Smooth muscle cell of the brain vasculature (primary cell): Measurements from ENCODE around the gene ARHGEF12.

Source experiments
- DNase-seq: peaks from one replicate; pipeline ENCODE4 v3.0.0-alpha.2; 2012; ENCODE audit warnings: low read depth, low spot score

ARHGEF12 gene

DNA sequence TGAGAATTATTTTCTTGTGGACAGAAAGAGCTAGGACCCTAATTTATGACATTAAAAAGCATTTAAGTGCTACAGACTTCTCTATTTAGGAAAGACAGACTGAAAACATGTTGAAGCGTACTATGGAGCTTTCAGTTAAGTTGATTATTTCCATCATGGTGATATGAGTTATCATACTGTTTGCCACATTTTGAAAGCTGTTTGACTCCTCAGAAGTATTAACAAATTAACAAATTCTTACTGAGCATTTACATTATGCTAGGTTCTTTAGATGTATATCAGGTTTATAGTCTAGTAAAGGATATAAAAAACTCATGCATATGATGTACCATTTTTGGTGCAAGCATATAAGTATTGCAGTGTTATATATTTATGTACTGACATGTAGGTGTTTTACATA, 50.1 kb downstream of the ARHGEF12 start:
- no peak for DNase-seq

- DNase-seq, result no peak
These were observed 50.7 kb downstream of the ARHGEF12 start for GRCh38 chr11:120386774-120387371.

DNA sequence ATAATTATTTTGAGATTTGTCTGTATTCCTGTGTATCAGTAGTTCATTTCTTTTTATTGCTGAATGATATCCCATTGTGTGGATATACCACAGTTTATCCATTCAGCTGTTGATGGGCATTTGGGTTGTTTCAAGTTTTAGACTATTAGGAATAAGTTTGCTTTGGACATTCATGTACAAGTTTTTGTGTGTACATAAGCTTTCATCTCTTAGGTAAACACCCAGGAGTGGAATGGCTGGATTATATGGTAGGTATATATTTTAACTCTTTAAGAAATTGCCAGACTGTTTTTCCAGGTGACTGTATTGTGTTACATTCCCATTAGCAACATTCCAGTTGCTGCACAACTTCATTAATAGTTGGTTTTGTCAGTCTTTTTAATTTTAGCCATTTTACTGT, 52.0 kb downstream of the ARHGEF12 start:
- DNase-seq, result no peak

GRCh38 chr11:120389693-120390584, 53.7 kb downstream of the ARHGEF12 start:
- DNase-seq, result no peak

GRCh38 chr11:120390585-120390922, 54.3 kb downstream of the ARHGEF12 start:
- DNase-seq, result no peak

- DNase-seq, result no peak
These were observed 55.1 kb downstream of the ARHGEF12 start for GRCh38 chr11:120391292-120391691.

- DNase-seq, result no peak
These were observed 55.6 kb downstream of the ARHGEF12 start for GRCh38 chr11:120391854-120392253.

DNA sequence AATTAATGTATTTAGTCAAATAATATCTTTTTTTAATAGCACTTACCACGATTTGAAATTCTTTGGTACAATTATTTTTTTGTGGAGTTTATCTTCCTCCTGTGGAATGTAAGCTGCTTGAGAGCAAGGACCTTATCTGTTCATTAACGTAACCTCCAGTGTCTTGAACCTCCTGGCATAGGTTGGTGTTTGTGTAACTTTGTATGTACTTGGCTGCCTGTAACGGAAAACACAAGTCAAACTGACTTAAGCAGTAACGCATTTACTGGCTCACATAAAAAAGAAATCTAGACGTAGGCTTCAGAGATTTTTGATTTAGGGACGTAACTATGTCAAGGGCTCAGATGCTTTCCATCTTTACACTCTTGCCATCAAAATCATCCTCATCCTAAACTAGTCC, 56.1 kb downstream of the ARHGEF12 start:
- no peak for DNase-seq

- DNase-seq, result no peak
These were observed 56.6 kb downstream of the ARHGEF12 start for GRCh38 chr11:120392793-120393192.

DNA sequence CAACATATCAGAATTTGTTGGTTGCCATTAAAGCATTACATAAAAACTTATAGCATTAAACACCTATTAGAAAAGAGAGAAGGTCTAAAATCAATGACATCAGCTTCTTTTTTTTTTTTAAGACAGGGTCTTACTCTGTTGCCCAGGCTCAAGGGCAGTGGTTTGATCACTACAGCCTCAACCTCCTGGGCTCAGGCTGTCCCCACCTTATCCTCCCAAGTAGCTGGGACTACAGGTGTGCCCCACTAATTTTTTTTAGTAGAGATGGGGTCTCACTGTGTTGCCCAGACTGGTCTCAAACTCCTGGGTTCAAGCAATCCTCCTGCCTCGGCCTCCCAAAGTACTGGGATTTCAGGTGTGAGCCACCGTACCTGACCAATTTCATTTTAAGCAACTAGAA, 57.9 kb downstream of the ARHGEF12 start:
- no peak for DNase-seq

- DNase-seq, result no peak
These were observed 59.6 kb downstream of the ARHGEF12 start for GRCh38 chr11:120395778-120396177.

DNA sequence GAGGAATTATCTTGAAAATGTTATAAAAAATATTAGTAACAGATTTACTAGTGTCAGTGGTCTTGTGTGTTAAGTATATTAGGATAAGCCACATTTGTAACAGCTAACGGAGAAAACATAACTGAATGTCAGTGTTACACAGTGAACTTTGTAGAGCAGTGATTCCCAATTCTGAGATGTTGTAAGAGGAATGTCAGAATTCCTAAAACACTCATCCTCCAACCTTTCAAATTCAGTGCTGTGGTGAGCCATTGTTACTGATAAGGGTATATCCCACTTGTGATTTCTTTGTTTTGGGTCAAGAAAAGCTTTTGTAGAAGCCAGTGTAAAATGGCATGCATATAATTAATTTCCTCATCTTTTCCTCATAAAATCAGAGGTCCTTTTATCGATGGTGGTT, 61.9 kb downstream of the ARHGEF12 start:
- no peak for DNase-seq

DNA sequence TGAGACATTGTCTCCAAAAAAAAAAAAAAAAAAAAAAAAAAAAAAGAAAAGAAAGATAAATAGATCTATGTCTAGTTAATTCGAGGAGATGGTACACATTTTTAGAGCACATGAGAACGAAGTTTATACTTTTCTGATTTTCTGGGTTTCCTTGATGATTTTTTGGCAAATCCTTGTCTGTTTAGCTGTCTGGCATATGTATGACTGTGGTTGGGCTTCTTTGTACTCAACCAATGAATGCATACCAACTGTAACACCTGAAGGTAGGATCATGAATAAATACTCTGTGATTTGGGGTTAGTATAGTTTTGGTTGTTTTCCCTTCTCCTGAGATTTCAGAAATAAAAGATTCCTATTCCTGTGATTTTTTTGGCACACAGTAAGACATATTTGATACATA, 63.1 kb downstream of the ARHGEF12 start:
- DNase-seq, result no peak

DNA sequence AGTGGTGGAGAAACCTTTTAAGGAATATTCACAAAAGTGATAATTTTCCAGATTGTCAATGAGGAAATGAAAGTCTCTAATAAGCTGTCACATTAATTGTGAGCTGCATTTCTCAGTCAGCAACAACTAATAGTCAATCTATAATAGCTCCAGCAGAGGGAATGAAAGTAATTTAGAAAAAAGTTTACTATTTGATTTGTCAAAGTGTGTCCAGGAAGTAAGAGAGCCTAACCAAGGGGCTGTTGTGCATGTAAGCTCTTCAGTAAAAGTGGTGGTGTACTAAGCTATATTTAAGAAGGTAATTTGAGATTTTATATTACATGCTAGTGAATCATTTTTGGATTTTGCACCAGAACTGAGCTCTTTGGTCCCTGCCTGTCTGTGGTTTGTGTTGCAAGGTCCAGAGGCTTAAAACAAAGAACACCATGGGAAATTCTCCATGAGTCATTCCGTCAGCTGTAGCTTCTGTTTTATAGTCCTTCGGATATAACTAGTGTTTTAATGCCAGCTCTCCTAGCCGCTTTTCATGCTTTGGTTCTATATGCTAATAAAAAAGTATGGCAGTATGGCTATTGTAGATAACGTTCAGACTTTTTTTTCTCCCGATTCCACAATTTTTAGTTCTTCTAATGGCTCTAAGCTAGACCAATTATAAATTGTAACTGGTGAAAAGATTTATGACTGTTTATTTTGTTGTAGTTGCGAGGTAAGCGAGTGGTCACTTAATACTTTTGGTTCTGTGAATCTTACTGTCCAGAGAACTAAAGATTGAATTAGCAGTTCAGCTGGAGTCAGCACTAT, 64.6 kb downstream of the ARHGEF12 start:
- DNase-seq, result peak; percentile 87

DNA sequence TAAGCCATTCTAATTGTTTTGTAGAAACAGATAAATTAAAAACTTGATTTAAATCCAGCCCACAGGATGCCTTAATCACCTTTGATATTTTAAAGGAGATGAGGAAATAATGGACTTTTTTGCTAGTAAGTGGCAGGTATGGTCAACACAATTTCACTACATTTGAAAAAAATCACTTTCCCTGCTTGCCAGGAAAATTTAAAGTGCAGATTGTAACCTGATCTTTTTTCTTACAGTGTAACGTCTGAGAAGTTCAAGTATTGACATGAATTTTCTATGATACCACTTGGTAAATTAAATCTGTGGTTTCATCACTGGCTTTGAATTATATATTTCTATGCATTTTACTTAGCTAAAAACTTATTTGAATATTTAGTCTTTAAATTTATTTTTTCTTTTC, 65.3 kb downstream of the ARHGEF12 start:
- DNase-seq, result no peak

GRCh38 chr11:120403966-120404365, 67.8 kb downstream of the ARHGEF12 start:
- DNase-seq, result no peak

- DNase-seq, result no peak
These were observed 68.3 kb downstream of the ARHGEF12 start for GRCh38 chr11:120404495-120404894.

DNA sequence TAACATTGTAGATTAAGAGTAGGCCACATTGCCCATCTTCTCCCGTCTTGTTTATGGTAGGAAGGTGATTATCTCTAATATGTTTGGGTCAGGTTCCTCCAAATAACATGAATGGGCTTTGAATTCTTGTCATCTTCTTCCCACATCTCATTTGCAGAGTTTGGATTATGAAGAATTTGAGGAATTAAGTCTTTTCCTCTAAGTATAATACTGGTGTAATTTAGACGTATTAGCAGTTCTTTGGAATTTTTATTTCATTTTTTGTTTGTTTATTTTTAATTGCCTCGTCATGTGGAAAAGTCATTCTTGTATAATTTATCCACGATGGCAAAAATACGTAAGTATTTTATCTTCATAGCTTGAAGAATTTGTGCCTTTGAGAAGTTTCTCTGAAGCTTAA, 73.4 kb downstream of the ARHGEF12 start:
- DNase-seq, result no peak

DNA sequence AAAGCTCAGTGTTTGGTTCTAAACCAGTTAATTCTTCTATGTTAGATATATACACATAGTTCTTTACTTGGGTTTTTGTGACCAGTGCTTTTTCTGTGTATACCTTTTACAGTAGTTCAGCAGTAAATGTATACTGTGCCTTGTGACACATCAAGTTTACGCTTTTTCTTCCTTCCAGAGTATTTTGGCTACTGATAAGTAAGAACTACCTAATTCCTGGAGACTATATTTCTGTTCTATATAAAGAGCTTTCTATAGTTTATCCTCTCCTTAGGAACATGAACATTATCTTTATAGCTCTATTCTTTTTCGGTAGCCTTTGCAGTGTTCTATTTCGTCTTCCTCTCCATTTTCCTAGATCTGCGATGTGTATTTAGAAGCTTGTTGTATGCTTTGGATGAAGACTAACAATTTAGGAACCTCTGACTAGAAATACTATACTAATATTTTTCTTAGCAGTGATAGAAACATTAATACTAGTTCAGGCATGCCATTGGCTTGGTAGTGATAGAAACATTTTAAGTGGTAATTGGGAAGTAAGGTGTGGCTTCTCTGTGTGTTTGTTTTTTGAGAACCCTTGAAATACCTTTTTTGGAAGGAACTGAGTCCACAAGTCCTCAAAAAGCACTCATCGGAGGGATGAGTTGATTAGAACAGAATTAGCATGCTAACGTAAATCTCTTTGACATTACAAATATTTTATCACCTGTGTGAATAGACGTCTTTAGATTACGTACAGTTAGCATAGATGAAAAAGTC, 74.6 kb downstream of the ARHGEF12 start:
- DNase-seq, result no peak

DNA sequence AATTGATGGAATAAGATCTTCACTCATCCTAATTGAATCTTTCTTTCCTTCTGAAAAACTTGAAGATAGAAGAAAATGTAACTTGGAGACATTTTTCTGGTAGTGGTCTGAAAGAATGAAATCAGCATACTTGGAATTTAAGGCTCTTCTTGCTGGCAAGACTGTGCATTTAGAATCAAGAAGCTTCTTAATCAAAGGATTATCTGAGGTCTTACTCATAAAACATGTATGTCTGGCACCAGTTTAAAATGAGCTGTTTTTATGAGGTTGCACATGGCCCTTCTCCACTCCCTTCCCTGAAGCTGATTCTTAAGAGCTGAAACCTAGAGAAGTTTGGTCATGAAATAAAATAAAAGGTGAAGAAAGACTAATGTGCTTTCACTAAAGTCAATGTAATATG, 77.3 kb downstream of the ARHGEF12 start:
- DNase-seq, result no peak

DNA sequence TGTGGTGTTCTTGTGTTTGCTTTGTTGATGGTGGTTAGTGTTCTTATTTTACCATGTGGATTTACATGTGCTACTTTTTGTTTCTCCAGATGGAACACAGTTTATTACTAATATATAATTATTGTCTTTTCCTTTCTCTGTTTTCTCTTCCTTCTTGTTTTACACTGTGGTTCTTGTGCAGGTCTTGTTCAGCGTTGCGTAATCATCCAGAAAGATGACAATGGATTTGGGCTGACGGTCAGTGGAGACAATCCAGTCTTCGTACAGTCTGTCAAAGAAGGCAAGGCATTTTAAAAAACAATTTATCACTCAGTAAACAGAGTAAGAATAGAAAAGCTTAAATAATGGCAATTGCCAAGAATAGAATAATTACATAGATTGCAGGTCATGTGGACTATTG, 84.4 kb downstream of the ARHGEF12 start:
- no peak for DNase-seq
